Effector CD8-positive, alpha-beta T cell (primary cell): ENCODE data around the gene UBR3.
"Not testable (repeated sequence)": the region's sequence is repeated elsewhere in the genome, so short reads cannot be mapped to it uniquely, and the experiment has no call there.

ENCODE experiments used
- DNase-seq: peaks from one replicate; lab custom pipeline; 2025; lab: John Stamatoyannopoulos, UW

The UBR3 gene

DNA sequence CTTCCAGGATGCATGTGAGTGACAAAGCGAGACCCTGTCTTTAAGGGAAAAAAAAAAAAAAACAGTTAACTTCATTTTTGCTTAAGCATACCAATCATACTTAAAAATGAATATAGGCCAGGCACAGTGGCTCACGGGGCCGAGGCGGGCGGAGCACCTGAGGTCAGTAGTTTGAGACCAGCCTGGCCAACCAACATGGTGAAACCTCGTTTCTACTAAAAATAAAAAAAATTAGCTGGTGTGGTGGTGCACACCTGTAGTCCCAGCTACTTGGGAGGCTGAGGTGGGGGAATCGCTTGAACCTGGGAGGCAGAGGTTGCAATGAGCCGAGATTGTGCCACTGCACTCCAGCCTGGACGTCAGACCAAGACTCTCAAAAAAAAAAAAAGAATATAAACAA is 44.1 kb downstream of the UBR3 start:
- DNase-seq, result not testable (repeated sequence)

DNA sequence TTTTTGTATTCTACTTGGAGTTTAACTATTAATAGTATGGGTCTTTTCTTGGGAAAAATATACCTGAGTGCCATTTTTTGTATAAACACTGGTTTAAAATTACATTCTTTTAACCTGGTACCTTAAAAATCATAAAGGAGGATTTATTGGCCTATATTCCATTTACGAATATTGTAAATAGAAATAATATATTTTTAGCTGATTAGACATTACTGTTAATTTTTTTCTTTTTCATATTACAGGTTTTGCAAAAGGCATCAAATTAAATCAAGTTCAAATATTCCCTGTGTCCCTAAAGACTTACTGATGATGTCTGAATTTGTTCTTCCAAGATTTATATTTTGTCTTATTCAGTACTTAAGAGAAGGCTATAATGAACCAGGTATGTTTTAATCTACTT is 44.7 kb downstream of the UBR3 start:
- no peak for DNase-seq

DNA sequence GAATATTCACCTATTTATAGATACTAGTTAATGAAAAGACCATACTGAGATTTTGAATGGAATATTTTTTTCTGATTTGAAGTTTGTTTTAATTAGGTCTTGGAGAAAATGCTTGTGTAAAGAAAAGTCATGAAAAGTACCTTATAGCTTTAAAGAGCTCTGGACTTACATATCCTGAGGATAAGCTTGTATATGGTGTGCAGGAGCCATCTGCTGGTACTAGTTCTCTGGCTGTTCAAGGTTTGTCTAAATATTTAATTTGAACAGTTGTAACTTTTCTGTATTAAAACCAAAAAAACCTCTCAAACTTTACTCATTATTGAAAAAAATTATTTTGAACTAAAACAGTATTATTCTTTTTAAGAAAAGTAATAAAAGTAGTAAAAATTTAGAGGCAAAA is 50.1 kb downstream of the UBR3 start:
- DNase-seq, result no peak

DNA sequence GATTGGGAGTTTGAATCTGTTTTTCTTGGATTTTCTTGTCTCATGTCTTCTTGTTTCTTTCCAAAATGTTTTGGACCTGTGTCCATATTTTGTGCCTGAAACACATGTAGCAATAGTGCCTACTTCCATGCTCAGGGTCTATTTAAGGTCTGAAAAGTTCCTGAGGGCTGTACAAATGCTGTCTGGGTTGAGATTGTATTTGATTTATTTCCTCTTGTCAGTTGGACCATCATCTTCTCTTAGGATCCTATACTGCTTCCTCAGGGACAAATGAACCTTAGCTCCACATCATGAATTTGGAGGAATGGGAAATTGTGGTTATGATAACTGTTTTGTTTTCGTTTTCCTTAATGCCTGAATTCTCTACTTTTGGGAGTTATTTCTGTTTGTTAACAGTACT is 59.9 kb downstream of the UBR3 start:
- no peak for DNase-seq

DNA sequence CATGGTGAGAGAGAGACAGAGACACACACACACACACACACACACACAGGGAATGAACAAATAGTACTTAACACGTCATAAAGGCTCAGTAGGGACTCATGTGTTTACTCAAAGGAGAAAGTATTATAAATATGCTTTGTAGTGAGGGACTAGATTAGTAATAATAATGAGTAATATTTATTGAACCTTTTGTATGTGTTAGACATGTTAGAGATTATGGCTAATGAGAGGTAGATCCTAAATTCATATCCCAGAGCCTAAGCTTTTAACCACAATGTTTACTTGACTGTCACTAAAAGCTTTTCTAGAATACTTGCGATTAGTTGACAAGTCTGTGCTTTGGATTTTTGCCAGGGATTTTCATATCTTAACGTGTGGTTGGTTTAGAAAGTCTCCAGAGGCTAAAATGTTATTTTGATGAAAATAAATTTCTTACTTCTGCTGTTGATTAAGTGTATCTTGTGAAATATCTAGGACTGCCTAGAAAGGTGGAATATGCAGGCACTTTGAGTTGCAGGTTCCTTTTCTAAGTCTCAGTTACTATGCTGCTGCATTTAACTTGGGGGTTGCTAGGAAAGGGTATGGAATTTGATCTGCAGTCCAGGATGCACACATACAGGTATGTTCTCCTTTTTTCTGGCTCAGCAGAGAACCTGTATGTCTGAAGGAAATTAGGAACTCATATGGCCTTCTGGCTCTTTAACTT is 64.5 kb downstream of the UBR3 start:
- DNase-seq, result no peak

DNA sequence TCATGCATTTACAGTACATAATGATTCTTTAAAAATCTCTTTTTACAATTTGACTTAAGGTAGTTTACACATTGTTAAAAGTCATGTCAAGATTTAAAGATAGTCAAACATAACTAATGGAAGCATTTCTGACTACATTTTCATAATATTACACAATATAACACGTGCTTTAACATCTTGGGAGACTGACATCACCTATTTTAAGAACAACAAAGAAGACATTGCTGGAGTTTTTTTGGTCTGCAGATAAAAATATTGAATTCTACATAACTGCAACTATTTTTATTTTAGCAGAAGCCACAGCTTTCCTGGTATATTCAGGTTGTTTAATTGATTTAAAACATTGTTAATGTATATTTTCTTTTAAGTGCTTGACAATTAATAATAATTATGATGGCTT is 65.7 kb downstream of the UBR3 start:
- no peak for DNase-seq

DNA sequence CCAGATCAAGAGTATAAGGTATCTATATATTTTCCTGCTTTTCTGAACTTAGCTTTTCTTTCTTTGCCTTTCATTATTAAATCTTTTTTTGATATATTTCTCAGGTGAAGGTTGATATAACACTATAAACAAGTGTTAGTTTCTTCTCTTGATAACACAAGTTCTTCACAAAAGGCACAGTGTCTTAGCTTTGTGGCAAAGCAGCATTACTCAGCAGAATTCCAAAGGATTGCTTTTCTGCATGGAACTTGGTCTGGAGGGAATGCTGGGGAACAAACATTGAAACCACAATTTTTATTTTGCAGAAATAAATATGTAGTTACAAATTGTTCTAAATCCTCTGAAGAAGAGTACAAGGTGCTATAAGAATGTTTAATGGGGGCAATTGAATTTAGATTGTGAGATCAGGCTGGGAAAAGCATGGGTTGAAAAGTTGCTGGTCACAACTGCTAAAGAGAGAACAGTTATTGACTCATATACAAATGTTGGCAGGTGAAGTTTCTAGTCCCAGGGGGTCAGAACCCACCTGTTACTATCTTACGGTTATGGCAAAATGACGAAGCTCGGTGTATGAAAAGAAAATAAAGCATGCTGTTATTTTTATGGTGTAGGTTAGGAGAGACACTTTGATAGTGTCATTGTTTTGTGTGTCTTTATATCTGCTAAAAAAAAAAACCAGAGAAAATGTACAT is 68.2 kb downstream of the UBR3 start:
- no peak for DNase-seq

DNA sequence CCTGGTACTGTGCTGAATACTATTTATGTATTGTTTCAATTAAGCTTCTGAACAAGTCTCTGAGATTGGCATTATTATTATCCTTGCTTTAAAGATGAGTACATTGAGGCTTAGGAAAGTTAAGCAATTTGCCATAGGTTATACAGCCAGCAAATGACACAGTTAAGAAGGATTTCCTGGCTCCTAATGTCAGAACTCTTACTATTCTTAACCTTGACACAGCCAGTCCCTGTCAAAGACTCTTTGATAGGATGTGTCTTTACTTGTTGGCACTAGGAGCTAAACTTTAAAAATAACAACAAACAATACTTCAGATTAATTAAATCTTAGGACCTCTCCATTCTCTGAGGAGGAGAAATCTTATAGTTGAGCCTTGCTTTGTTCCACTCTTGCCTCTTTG is 70.6 kb downstream of the UBR3 start:
- no peak for DNase-seq

DNA sequence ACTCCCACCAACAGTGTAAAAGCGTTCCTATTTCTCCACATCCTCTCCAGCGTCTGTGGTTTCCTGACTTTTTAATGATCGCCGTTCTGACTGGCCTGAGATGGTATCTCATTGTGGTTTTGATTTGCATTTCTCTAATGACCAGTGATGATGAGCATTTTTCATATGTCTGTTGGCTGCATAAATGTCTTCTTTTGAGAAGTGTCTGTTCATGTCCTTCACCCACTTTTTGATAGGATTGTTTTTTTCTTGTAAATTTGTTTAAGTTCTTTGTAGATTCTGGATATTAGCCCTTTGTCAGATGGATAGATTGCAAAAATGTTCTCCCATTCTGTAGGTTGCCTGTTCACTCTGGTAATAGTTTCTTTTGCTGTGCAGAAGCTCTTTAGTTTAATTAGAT is 72.8 kb downstream of the UBR3 start:
- not testable (repeated sequence) for DNase-seq

DNA sequence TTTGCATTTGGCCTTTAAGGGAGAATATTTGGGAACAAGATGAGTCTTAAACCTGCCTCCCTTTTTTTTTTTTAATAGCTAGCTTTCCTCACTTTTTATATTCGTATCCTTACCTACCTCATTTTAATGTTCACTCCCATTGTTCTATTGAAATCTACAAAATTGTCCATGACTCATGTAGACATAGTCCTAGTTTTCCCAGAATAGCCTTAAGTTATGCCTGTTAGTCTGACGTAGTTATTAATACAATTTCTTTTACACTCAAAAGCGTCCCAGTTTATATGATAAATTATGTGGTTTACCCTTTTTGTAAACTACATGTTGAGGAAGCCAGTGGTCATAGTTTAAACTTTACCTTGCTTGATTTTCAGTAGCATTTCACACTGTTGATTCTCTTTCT is 73.4 kb downstream of the UBR3 start:
- no peak for DNase-seq

DNA sequence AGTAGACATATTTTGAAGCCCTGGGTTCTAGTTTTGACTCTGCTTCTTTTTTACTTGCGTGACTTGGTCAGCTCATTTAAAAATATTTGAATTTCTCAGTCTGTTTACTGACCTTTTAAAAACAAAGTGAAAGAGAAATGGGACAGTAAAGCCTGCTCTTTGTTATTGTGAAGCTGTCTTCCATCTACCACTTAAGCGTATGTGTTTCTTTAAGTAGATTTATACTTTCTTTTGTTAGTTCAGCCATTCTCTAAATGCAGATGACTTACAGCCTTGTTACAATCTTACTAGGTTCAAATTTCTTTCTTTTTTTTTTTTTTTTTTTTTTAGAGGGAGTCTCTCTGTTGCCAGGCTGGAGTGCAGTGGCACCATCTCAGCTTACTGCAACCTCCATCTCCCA is 79.5 kb downstream of the UBR3 start:
- no peak for DNase-seq

DNA sequence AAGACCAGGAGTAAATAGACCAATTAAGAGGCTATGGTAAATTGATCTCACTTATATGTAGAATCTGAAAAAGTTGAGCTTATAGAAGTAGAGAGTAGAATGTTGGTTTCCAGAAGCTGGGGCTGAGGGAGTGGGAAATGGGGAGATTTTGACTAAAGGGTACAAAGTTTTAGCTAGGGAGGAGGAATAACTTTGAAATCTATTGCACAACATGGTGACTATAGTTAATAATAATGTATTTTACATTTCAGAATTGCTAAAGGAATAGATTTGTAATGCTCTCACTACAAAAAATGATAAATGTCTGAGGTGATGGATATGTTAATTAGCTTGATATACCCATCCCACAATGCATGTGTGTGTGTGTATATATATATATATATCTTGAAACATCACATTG is 82.1 kb downstream of the UBR3 start:
- DNase-seq, result no peak

DNA sequence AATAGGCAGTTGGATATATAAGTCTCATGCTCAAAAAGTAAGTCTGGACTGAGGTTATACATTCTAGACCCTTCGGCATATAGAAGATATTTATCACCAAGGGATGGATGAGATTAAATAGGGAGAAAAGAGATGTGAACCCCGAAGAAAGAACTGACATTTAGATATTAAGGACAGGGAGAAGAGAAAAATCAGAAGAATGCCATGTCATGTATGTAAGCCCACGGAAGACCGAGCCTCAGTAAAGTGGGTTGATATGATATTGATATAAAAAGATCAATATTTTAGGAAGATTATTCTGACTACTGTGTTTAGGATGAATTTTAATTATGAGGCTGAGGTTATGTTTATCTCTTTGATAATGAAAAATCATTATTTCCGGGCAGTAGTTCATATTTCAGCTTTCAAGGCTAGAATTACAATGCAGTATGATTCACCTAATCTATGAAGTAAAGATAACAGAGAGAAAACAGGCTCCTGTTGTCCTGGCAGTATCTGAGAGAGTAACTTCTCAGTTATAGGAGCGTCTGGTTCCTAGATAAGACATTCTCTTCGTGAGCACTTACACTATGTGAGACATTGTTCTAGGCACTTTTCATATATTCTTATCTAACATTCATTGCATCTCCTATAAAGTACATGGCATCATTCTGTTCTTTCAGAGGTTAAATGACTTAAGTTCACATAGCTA is 83.0 kb downstream of the UBR3 start:
- no peak for DNase-seq

DNA sequence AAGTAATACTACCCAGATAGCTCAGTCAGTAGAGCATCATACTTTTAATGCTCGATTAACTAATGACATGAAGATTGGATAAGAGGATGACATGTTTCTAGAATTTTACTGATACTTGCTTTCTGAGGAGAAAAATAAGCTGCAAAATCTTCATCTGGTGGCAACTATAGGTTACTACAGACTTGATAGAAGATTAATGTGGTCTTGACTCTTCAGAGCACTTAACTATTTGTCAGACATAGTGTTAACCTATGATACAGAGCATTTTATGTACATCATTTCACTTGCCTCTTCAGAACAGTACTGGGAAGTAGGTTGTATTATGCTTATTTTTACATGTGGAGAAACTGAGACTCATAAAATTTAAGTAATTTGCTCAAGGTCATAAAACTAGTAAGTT is 83.9 kb downstream of the UBR3 start:
- DNase-seq, result no peak

DNA sequence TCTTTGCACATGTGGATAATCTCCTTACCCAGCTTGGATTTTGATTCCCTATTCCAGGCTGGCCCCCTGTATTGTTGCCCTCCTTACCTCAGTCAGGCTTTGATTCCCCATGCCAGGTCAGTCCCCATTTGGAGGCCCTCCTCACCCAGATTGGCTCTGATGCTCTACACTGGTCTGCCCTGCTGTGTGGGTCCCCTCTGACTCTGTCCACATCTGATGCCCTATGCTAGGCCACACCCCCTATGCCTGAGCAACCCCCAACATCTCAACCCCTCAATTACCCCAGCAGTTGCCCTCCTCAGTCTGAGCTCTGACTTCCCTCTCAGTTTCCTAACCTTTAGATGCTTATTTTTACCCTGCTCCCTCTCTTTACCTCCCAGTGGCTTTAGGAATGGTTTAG is 89.4 kb downstream of the UBR3 start:
- DNase-seq, result no peak

DNA sequence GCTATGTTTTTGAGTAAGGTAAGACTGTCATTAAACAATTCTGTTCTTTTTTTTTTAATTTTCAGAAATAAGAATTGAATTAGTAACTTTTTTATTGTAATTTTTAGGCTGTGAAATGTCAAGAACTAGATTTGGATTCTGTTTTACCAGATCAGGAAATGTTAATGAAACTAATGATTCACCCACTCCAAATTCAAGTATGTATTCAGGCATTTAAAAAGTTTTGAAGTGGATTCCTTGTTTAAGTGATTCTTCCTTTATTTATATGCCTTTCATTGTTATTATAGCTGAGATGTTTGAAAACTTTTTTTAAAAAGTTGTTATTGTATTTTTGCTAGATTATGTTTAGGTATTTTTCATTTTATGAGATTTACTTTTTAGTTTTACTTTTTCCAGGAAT is 96.7 kb downstream of the UBR3 start:
- DNase-seq, result no peak

DNA sequence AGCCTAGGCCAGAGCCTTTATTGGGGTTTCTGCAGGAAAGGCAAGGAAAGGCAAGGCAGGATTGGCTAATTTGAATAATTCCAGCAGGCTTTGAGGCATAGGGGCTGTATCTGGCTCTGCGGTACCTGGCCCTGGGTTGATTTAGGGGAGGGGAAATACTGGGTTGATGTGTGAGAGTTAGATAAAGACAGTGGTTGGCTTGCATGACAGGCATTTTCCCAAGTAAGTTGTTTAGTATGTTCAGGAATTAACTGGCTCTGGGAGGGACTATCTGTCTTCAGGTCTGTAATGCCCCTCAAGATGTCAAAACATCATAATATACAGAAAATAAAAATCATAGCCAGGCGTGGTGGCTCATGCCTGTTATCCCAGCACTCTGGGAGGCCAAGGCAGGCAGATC is 98.7 kb downstream of the UBR3 start:
- DNase-seq, result no peak

DNA sequence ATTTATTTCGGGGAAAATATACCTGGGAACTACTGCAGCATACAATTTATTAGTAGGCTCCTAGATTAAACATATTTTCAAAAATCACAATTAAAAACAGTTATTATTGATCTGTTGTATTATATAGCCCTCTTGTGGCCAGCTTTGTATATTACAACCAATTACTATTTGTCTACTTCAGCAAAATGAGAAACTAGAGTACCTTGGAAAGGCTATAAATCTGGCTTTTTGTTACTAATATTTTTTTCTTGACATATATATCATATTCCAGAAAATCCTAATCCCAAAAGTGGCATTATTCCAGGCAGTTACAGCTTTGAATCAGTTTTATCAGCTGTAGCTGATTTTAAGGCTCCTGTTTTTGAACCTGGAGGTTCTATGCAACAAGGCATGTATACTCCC is 101.2 kb downstream of the UBR3 start:
- DNase-seq, result no peak

DNA sequence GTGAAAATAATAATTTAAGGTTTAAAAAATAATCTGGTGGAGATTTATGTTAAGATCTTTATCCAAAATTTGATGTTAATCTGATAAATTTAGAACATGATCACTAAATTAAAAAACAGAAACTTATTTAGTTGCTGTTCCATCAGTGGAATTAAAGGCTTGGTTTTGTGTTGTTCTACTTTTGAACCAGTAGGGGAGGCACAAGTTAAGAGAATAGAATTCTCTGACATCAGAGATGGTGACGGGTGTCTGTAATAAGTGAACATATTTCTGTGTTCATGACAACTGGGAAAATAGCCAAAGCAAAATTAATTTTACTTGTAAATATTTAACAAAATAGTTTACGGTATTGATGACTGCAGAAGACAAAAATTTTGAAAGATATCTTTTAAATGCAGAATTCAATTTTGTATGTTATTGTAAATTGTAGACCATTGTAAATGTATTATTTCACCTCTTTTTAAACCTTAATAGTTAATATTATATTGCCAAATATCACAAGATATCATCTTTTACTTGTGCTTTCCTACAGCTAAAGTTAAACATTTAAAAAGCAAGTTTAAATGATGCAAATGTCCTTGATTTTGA is 106.0 kb downstream of the UBR3 start:
- no peak for DNase-seq

DNA sequence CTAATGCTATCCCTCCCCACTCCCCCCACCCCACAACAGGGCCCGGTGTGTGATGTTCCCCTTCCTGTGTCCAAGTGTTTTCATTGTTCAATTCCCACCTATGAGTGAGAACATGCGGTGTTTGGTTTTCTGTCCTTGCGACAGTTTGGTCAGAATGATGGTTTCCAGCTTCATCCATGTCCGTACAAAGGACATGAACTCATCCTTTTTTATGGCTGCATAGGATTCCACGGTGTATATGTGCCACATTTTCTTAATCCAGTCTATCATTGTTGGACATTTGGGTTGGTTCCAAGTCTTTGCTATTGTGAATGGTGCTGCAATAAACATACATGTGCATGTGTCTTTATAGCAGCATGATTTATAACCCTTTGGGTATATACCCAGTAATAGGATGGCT is 109.4 kb downstream of the UBR3 start:
- DNase-seq, result not testable (repeated sequence)

DNA sequence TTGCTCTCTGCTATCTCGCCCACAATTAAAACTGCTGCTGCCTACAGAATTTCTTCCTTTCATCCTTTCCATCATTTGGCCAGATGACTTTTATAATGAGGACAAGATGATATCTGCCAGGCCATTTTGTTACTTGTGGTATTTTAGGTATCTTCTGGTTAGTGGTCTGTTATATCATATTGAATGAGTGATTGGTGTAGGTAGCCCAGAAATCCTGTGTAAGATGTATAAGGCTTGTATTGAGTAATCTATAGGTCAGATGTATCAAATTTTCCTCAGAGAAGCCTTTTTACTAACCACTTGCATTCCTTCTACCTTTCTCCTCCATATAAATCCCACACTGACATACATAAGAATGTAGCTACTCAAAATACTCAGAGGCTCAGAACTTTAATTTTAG is 118.3 kb downstream of the UBR3 start:
- DNase-seq, result no peak

DNA sequence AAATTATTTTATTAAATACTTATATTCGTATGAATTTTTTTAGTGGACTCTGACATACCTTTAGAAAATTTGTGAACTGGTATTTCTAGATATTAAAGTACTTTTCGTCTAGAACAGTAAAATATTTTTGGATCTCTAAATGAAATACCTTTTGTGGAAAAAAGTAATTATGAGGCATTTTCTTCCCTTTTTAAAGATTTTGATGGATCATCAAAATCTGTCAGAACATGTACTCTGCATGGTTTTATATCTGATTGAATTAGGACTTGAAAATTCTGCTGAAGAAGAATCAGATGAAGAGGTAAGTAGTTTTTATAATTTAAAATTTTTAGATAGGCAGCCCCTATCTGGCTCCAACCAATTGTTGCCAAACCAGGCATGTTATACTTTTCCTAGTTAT is 118.8 kb downstream of the UBR3 start:
- DNase-seq, result no peak

DNA sequence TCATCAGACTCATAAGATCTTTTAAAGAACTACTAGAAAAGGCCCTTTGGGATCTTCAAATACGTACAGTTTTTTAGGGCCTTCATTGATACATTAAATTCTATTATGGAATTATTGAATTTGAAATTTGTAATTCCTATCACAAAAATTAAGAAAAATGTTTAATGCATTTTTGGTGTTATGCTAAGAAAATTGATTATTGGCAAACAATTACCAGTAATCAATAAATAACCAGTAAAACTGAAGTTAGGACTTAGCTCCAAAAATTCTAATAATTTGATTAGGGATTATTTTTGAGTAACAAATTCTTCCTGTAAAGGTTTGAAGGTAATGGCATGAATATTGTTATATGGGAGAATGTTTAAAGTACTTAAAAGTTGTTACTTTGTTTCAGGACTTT is 119.3 kb downstream of the UBR3 start:
- DNase-seq, result no peak
